Endothelial cell of umbilical vein (primary cell): ENCODE results near the gene PLEKHM2. TPM values are rescaled to one million over a fixed set of nuclear protein-coding genes. Genes with fewer than 3 reads are reported as not detected.
A peak's percentile ranks its signal among the peaks of the same experiment; 100 is the strongest.

Experiments used
- BruUV-seq: library from RNA; stranded (reverse); fragments of 400-500 nt; replicated peaks from 2 replicates; lab custom pipeline; 2021; lab: Mats Ljungman, UMichigan
- CTCF ChIA-PET: fragments of 300-600, 350-600 bp; sonication (Branson Sonifier 250); formaldehyde crosslinking; loops from one replicate; lab custom pipeline; 2021; ENCODE audit warnings: antibody characterized with exemption, inconsistent platforms; lab: Charles Lee
- POLR2A ChIA-PET: fragments of 300-600, 350-600 bp; sonication (Branson Sonifier 250); formaldehyde crosslinking; loops from one replicate; lab custom pipeline; 2021; ENCODE audit warnings: antibody characterized with exemption, inconsistent platforms; lab: Charles Lee
- DNase-seq: peaks from one replicate; pipeline ENCODE4 v3.0.0-alpha.2; 2011; ENCODE audit warnings: low read depth, low spot score
- FAIRE-seq: peaks from 2 replicates; lab custom pipeline; 2011; peaks lifted over from hg19 to GRCh38; lab: Jason Lieb, UNC
- H2AFZ ChIP-seq: 2 replicates; pipeline ENCODE4 v1.6.0; 2012; ENCODE audit warnings: low read depth, low read length, control low read depth, inconsistent platforms
- H3K27ac ChIP-seq: 2 replicates; pipeline ENCODE4 v1.5.1; 2011; ENCODE audit warnings: low read depth, mild to moderate bottlenecking, control low read depth, low read length, moderate library complexity; ENCODE audit not compliant: insufficient read depth
- H3K27me3 ChIP-seq, 2 experiments: 2 replicates each; pipeline versions ENCODE4 v1.6.0 to v1.6.1; 2011; ENCODE audit warnings: low read length in 2 of 2, mixed read lengths in 1 of 2; ENCODE audit not compliant: control insufficient read depth in 2 of 2, insufficient read depth in 2 of 2
- H3K36me3 ChIP-seq, 2 experiments: 2 replicates in 1 of 2; 3 replicates in 1 of 2; pipeline ENCODE4 v1.5.1; 2011; ENCODE audit warnings: low read length in 2 of 2, mild to moderate bottlenecking in 1 of 2, moderate library complexity in 1 of 2; ENCODE audit not compliant: control insufficient read depth in 2 of 2, insufficient read depth in 2 of 2; ENCODE audit errors: extremely low read depth in 1 of 2
- H3K4me1 ChIP-seq: 3 replicates; pipeline ENCODE4 v1.5.1; 2011; ENCODE audit warnings: mild to moderate bottlenecking, low read length; ENCODE audit not compliant: control insufficient read depth, insufficient read depth; ENCODE audit errors: extremely low read depth
- H3K4me2 ChIP-seq: 2 replicates; pipeline ENCODE4 v1.6.1; 2011; ENCODE audit warnings: low read length, control low read depth, mixed read lengths; ENCODE audit not compliant: insufficient read depth
- H3K4me3 ChIP-seq, 3 experiments: fragments of 200-600 bp in 1 of 3; sonication (generic), shearing (Covaris generic) in 1 of 3; replicated peaks in 1 of 3; 2 replicates each; pipeline ENCODE4 v1.5.1; 2011 to 2016; ENCODE audit warnings: control low read depth in 3 of 3, low read length in 3 of 3, mild to moderate bottlenecking in 2 of 3, inconsistent platforms in 1 of 3, low read depth in 1 of 3, moderate library complexity in 1 of 3; ENCODE audit not compliant: insufficient read depth in 1 of 3
- H3K79me2 ChIP-seq: 2 replicates; pipeline ENCODE4 v1.6.0; 2012; ENCODE audit warnings: low read length, inconsistent platforms; ENCODE audit not compliant: control insufficient read depth, insufficient read depth
- H3K9ac ChIP-seq: replicated peaks from 2 replicates; pipeline ENCODE3; 2011; ENCODE audit warnings: low read length, control low read depth; ENCODE audit not compliant: insufficient read depth; ENCODE audit errors: extremely low read depth
- H3K9me1 ChIP-seq: replicated peaks from 3 replicates; pipeline ENCODE4 v1.6.0; 2011; ENCODE audit warnings: mild to moderate bottlenecking, low read length; ENCODE audit not compliant: control insufficient read depth, insufficient read depth; ENCODE audit errors: extremely low read depth
- H3K9me3 ChIP-seq: replicated peaks from 2 replicates; pipeline ENCODE4 v1.5.1; 2012; ENCODE audit warnings: low read length, inconsistent platforms; ENCODE audit not compliant: control insufficient read depth, insufficient read depth
- H4K20me1 ChIP-seq: replicated peaks from 2 replicates; pipeline ENCODE3; 2011; ENCODE audit warnings: mild to moderate bottlenecking, low read length; ENCODE audit not compliant: control insufficient read depth, insufficient read depth; ENCODE audit errors: extremely low read depth
- EZH2 ChIP-seq: IDR thresholded peaks from 2 replicates; pipeline ENCODE4 v1.6.1; 2012; ENCODE audit warnings: borderline replicate concordance, low read depth, mild to moderate bottlenecking, moderate library complexity, low read length, inconsistent platforms; ENCODE audit not compliant: severe bottlenecking
- FOS ChIP-seq: IDR thresholded peaks from 2 replicates; pipeline ENCODE4 v1.6.1; 2011; ENCODE audit warnings: mild to moderate bottlenecking, low read length, moderate library complexity, borderline replicate concordance; ENCODE audit not compliant: insufficient read depth
- GATA2 ChIP-seq: IDR thresholded peaks from 2 replicates; pipeline ENCODE4 v1.7.0; 2011; ENCODE audit warnings: low read depth, mild to moderate bottlenecking, moderate library complexity, mixed read lengths, low read length; ENCODE audit not compliant: insufficient read length, insufficient read depth
- JUN ChIP-seq: IDR thresholded peaks from 2 replicates; pipeline ENCODE4 v1.6.1; 2011; ENCODE audit warnings: borderline replicate concordance, low read depth; ENCODE audit not compliant: insufficient read length, insufficient read depth
- MYC ChIP-seq: IDR thresholded peaks from one replicate; pipeline ENCODE4 v1.6.1; 2011; ENCODE audit warnings: mild to moderate bottlenecking, low read depth, low read length
- POLR2A ChIP-seq: IDR thresholded peaks from 2 replicates; pipeline ENCODE4 v1.6.1; 2012; ENCODE audit warnings: low read depth, mild to moderate bottlenecking, control low read depth, low read length
- POLR2AphosphoS5 ChIP-seq: IDR thresholded peaks from 2 replicates; pipeline ENCODE4 v1.6.1; 2012; ENCODE audit warnings: low read depth, mild to moderate bottlenecking, control low read depth, low read length, moderate library complexity; ENCODE audit not compliant: insufficient read depth
- dilution Hi-C: fragments of 300-500 bp; cut with MboI; formaldehyde crosslinking; loops from one replicate; pipeline ENCODE4 v1.15.0; 2019; ENCODE audit warnings: low sequenced_read_pairs; ENCODE audit not compliant: extremely low pct_ligation_motif_present
- intact Hi-C: fragments of 100-400 bp; cut with micrococcal nuclease; formaldehyde crosslinking; loops from one replicate; pipeline ENCODE4 v1.10.0; 2022
- polyA plus RNA-seq, 4 experiments: library from polyadenylated mRNA; depleted of rRNA in 3 of 4; stranded (reverse) in 3 of 4; unstranded in 1 of 4; fragments of >200 nt; gene quantifications; 2 replicates each; pipeline versions ENCODE4 v1.2.1 to v1.2.3, GENCODE V29; 2011 to 2012; ENCODE audit warnings: missing spikeins in 1 of 4
- total RNA-seq: library from RNA; stranded (reverse); gene quantifications from 2 replicates; pipeline ENCODE4 v1.2.3, GENCODE V29; 2021
- TF ChIP-seq, protein P1 (sequence below): IDR thresholded peaks from 2 replicates; pipeline ENCODE4 v1.6.1; 2011; ENCODE audit not compliant: insufficient read depth, insufficient read length
- TF ChIP-seq, protein P2 (sequence below), 2 donors: IDR thresholded peaks; 1 replicate in 1 of 2; 2 replicates in 1 of 2; pipeline ENCODE4 v1.5.1; 2011; ENCODE audit warnings: low read length in 2 of 2, mild to moderate bottlenecking in 2 of 2, moderate library complexity in 2 of 2, control low read depth in 1 of 2, inconsistent platforms in 1 of 2, low read depth in 1 of 2; ENCODE audit not compliant: insufficient read depth in 1 of 2; ENCODE audit errors: extremely low read depth in 1 of 2

The PLEKHM2 gene
- total and polyA plus RNA-seq, 2 donors (not counting 3 experiments of a cell fraction or from before 2014, with no cell fraction given), result 60.6 to 67.5 TPM

DNA sequence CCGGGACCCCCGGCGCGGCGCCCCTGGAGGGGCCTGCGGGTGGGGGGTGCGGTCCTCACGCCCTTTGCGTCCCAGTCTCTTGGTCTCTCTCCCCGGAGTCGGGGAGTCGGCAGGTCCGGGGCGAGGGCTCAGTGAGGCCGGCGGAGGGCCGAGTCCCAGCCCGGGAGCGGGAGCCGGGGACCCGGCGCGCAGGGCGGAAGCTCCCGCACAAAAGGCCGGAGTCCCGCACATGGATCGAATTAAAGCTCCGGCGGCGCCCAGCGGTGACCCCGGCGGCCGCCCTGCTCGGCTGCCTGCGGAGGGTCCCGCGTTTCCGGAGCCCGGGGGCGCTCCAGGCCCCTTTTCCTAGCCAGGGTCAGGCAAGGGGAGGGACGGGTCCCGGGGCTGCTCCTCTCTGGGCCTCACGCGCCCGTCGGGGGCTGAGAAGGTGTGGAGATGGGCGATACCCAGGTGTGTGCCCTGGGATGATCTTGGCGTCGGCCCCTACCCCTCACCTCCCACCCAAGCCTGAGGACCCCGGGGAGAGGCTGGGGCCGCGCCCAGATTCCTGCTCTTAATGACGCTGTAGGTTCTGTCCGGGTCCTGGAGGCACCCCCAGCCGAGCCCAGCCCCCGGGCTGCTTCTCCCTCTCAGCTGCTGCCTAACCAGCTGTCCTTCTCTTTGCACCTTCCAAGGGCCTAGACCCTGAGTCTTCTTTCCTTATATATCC lies 75.0 kb downstream of the PLEKHM2 start:
- no peak overlapping the region for H2AFZ ChIP-seq
- dilution Hi-C loops, result no loop called here

More for the DNA sequence above, 75.0 kb downstream of the PLEKHM2 start:
- POLR2A ChIA-PET, result interaction anchor here (0.7 to 2.2 kb wide), 2 partner anchors 9 to 12 kb away, joined by 3 to 26 read pairs; no protein-coding TSS in a partner anchor
- Histone ChIP-seq H3K79me2 (peaks cover 53% of the 10 kb centered on the region), H4K20me1 (no peaks in the 10 kb centered on the region), H3K4me3 (peak overlapping the region; percentile 92 to 99 (median 97)), H3K9me1 (no peaks in the 10 kb centered on the region), H3K4me1 (peaks cover 50% of the 10 kb centered on the region), H3K9me3 (no peaks in the 10 kb centered on the region), H3K36me3 (peaks cover 0 to 8% of the 10 kb centered on the region in 2 experiments), H3K9ac (peak overlapping the region; percentile 96), H3K27me3 (no peaks in the 10 kb centered on the region), H3K4me2 (peak overlapping the region; percentile 95), H3K27ac (peak overlapping the region; percentile 81)
- BruUV-seq, result no TSS peak
- no peak for DNase-seq
- CTCF ChIA-PET, result interaction anchor here (1.0 to 4.4 kb wide), 3 partner anchors 11 to 23 kb away, joined by 3 to 31 read pairs (median 3); partner anchors contain the start of gene SLC25A34
- peak; percentile 49 for FAIRE-seq
- TF ChIP-seq POLR2A (peak; percentile 23), FOS (no peak), POLR2AphosphoS5 (peak; percentile 6), GATA2 (no peak), EZH2 (no peak), JUN (no peak), MYC (no peak)
- TF ChIP-seq, protein P1, sequence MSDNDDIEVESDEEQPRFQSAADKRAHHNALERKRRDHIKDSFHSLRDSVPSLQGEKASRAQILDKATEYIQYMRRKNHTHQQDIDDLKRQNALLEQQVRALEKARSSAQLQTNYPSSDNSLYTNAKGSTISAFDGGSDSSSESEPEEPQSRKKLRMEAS, result no peak
- TF ChIP-seq, protein P2, sequence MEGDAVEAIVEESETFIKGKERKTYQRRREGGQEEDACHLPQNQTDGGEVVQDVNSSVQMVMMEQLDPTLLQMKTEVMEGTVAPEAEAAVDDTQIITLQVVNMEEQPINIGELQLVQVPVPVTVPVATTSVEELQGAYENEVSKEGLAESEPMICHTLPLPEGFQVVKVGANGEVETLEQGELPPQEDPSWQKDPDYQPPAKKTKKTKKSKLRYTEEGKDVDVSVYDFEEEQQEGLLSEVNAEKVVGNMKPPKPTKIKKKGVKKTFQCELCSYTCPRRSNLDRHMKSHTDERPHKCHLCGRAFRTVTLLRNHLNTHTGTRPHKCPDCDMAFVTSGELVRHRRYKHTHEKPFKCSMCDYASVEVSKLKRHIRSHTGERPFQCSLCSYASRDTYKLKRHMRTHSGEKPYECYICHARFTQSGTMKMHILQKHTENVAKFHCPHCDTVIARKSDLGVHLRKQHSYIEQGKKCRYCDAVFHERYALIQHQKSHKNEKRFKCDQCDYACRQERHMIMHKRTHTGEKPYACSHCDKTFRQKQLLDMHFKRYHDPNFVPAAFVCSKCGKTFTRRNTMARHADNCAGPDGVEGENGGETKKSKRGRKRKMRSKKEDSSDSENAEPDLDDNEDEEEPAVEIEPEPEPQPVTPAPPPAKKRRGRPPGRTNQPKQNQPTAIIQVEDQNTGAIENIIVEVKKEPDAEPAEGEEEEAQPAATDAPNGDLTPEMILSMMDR (IDR thresholded peaks at IDR 0.05; ENCODE audit: extremely low read depth in 1 of 2, insufficient read depth in 1 of 2, low read depth in 1 of 2, low read length in 2 of 2), result no peak
- intact Hi-C loops, result no loop called here
